ENCODE measurements around the gene SPHK2. TPM values are rescaled to one million over a fixed set of nuclear protein-coding genes. Genes with fewer than 3 reads are reported as not detected.
A peak's percentile ranks its signal among the peaks of the same experiment; 100 is the strongest.
"Not testable (repeated sequence)": the region's sequence is repeated elsewhere in the genome, so short reads cannot be mapped to it uniquely, and the experiment has no call there.

Gene SPHK2
- total RNA-seq, 1 experiment from 2014 or later: 19.9 TPM

DNA sequence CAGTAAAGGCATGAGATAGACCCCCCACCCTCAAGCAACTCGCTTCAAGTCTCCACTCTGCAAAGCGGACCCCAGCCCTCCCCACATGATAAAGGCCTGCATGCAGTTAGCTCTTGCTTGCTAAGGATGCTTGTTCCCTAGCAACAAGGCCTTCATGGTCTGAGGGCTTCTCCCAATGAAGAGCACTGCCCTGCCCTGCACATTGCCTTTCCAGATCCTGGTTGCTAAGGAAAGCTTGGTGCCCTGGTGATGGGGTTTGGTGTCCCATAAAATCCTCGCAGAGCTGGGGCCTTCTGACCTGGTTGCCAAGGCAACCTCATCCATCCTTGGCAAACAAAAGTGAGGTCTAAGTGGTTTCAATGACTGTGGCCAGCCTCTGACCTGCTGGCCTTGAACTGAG lies 11.9 kb downstream of the SPHK2 start (continued):
- TF ChIP-seq ZNF274 (IDR thresholded peaks at IDR 0.05; ENCODE audit: low read depth, low read length): no peak
- no peak for TF ChIP-seq SRF (IDR thresholded peaks at IDR 0.05; ENCODE audit: low read depth)

GRCh38 chr19:48632286-48632685 lies 13.0 kb downstream of the SPHK2 start:
- H3K9me2 ChIP-seq (ENCODE audit: insufficient read depth); H2AFZ ChIP-seq (ENCODE audit: low read depth, low read length, poor library complexity, severe bottlenecking); intact Hi-C loops (cut with micrococcal nuclease); RAD21 ChIA-PET (ENCODE audit: low non-redundant PET in 1 of 2, low total read pairs in 2 of 2, uncharacterized antibody in 2 of 2, unreplicated experiment in 2 of 2); CTCF ChIA-PET; DNase-seq (ENCODE audit: low read depth, low spot score); H4K20me1 ChIP-seq (ENCODE audit: insufficient read depth); H3K9me3 ChIP-seq (ENCODE audit: control insufficient read depth in 1 of 2, insufficient read depth in 1 of 2, low read depth in 1 of 2, low read length in 2 of 2); H3K4me3 ChIP-seq (replicated peaks in 1 of 2; ENCODE audit: low read depth in 1 of 2, low read length in 2 of 2); H3K27me3 ChIP-seq (ENCODE audit: insufficient read depth, low read length); BruUV-seq (replicated peaks); ATAC-seq: not testable (repeated sequence)
- H3K4me1 ChIP-seq (ENCODE audit: control insufficient read depth in 1 of 2, insufficient read depth in 2 of 2, low read length in 2 of 2): peaks cover 44 to 75% of the 10 kb centered on the region in 2 experiments
- H3K79me2 ChIP-seq (ENCODE audit: insufficient read depth, low read length): peaks cover 18% of the 10 kb centered on the region
- peak overlapping the region; percentile 93; the same call in 1 of the 2 replicates for H3K4me2 ChIP-seq (ENCODE audit: low read length)
- POLR2A ChIA-PET: interaction anchor here (1.3 to 2.6 kb wide), 3 partner anchors 8 to 13 kb away, joined by 4 to 16 read pairs (median 11); partner anchors contain the start of genes CA11, RPL18 and SPHK2
- H3K9ac ChIP-seq (ENCODE audit: low read length): peak overlapping the region; percentile 96
- peak overlapping the region; percentile 95 for H3K27ac ChIP-seq (ENCODE audit: low read depth, low read length)
- H3K36me3 ChIP-seq (ENCODE audit: control insufficient read depth in 1 of 2, insufficient read depth in 2 of 2, low read length in 2 of 2): peaks cover 2 to 13% of the 10 kb centered on the region in 2 experiments; a peak in 1 of 4 replicates

DNA sequence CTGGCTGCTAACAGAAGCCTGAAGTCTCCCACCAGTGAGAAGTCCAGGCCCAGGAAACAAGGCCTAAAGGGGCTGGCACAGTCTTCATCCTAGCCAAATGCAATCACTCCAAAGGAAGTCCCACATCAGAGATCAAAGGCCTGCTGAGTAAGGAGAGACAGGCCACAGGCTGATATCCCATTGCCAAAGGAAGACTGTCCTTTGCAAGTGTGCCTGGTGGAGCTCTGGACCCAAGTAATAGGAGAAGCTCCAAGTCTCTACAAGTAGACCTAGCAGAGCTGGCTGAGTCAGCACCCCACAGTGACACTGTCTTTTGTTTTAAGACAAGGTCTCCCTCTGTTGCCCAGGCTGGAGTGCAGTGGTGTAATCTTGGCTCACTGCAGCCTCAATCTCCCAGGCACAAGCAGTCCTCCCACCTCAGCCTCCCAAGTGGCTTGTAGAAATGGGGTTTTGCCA lies 13.4 kb downstream of the SPHK2 start:
- BruUV-seq (replicated peaks): no TSS peak
- Histone ChIP-seq H3K9me3 (ENCODE audit: control insufficient read depth in 1 of 2, insufficient read depth in 1 of 2, low read depth in 1 of 2, low read length in 2 of 2) (no peaks in the 10 kb centered on the region), H3K36me3 (ENCODE audit: control insufficient read depth in 1 of 2, insufficient read depth in 2 of 2, low read length in 2 of 2) (peaks cover 2 to 13% of the 10 kb centered on the region in 2 experiments; a peak in 1 of 4 replicates), H3K4me2 (ENCODE audit: low read length) (peak overlapping the region; percentile 93), H3K79me2 (ENCODE audit: insufficient read depth, low read length) (peaks cover 18% of the 10 kb centered on the region), H3K27ac (ENCODE audit: low read depth, low read length) (peak overlapping the region; percentile 95), H3K4me3 (replicated peaks in 1 of 2; ENCODE audit: low read depth in 1 of 2, low read length in 2 of 2) (no peak overlapping the region), H3K9me2 (ENCODE audit: insufficient read depth) (no peaks in the 10 kb centered on the region), H3K9ac (ENCODE audit: low read length) (peak overlapping the region; percentile 96), H3K27me3 (ENCODE audit: insufficient read depth, low read length) (no peaks in the 10 kb centered on the region), H4K20me1 (ENCODE audit: insufficient read depth) (no peaks in the 10 kb centered on the region), H3K4me1 (ENCODE audit: control insufficient read depth in 1 of 2, insufficient read depth in 2 of 2, low read length in 2 of 2) (peaks cover 39 to 75% of the 10 kb centered on the region in 2 experiments), H2AFZ (ENCODE audit: low read depth, low read length, poor library complexity, severe bottlenecking) (no peak overlapping the region)
- intact Hi-C loops (cut with micrococcal nuclease): no loop called here
- DNase-seq (ENCODE audit: low read depth, low spot score): no peak
- no peak for ATAC-seq
- POLR2A ChIA-PET: interaction anchor here (1.3 to 2.6 kb wide), 3 partner anchors 9 to 14 kb away, joined by 4 to 16 read pairs (median 11); partner anchors contain the start of genes CA11, RPL18 and SPHK2
- RAD21 ChIA-PET (ENCODE audit: low non-redundant PET in 1 of 2, low total read pairs in 2 of 2, uncharacterized antibody in 2 of 2, unreplicated experiment in 2 of 2): no interaction called here
- no peak for TF ChIP-seq ZNF274 (IDR thresholded peaks at IDR 0.05; ENCODE audit: low read depth, low read length)
- TF ChIP-seq RAD21 (IDR thresholded peaks at IDR 0.05; ENCODE audit: low read depth): no peak
- peak; percentile 58 for TF ChIP-seq TCF7L2 (IDR thresholded peaks at IDR 0.05; ENCODE audit: borderline replicate concordance, extremely low read depth, insufficient read depth, insufficient read length)
- CTCF ChIA-PET: no interaction called here
